ENCODE data around the gene COMMD7.

DNA sequence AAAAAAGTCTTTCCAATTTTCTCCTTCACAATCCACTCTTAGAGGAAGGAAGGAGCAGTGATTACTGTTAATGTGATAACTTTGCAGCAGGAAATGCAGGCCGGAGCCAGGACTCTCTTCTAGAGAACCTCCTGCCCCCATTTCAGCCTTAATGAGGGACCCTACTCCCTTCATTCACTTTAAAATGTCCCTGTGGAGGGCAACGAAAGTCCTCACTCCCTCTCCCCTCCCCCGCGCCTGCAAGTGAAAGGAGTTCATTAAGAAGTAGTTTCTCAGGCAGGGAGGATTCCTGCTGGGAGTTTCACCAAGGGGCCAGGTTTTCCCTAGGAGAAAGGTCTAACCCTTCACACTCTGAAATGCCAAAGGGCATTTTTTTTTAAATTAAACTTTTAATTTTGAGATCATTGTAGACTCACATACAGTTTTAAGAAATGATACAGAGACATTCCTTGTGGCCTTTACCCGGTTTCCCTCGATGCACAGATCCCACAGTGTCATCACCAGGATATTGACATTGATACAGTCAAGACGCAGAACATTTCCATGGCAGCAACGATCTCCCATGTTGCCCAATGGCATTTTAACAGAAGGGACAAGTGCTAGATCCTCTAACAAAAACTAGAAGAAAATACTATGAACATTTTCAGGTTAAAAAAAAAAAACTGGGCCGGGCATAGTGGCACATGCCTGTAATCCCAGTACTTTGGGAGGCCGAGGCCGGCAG, 6.8 kb upstream of the COMMD7 start:
- TF ChIP-seq, protein P1, sequence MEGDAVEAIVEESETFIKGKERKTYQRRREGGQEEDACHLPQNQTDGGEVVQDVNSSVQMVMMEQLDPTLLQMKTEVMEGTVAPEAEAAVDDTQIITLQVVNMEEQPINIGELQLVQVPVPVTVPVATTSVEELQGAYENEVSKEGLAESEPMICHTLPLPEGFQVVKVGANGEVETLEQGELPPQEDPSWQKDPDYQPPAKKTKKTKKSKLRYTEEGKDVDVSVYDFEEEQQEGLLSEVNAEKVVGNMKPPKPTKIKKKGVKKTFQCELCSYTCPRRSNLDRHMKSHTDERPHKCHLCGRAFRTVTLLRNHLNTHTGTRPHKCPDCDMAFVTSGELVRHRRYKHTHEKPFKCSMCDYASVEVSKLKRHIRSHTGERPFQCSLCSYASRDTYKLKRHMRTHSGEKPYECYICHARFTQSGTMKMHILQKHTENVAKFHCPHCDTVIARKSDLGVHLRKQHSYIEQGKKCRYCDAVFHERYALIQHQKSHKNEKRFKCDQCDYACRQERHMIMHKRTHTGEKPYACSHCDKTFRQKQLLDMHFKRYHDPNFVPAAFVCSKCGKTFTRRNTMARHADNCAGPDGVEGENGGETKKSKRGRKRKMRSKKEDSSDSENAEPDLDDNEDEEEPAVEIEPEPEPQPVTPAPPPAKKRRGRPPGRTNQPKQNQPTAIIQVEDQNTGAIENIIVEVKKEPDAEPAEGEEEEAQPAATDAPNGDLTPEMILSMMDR (conservative IDR thresholded peaks at IDR 0.05), result no peak
- no peak for TF ChIP-seq EZH2 (IDR thresholded peaks at IDR 0.05; ENCODE audit: low read depth)
